ENCODE data around the gene RNF175.

RNF175 gene

DNA sequence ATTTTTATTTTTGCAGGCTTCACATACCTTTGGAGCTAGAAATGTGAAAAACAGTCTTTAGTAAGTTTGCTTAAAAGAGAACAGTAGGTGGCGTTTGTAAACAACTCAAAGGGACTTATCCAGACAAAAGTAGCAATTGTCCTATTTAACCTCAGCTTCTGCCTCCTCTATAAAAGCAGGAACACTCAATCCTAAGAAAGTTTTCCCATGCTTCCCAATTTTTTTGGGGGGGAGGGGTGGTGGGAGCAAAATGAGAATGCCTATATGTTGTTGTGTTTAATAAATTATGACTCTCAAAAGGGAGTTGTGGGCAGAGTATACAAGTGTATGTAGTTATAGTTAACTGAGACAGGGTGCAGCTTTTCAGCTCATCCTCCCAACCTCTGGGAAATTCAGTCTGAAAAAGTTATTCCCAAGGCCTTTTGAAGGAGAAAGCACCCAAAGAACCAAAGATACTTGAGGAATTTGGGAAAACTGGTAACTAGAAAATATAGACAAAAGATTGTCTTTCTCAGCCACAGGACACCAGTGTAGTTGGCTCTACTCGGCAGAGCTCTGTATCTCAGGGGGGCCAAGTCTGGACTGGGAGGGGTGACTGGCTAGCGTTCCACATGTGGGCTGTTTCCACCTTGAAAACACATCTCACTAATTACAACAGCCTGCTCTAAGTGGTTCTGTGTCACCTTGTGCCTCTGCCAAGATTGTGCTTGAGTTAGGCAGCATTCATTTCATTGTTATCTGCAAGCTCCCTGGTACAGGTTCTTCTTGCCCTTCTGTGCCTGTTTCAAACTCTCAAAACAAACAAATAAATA lies 26.3 kb upstream of the RNF175 start:
- no peak for DNase-seq (ENCODE audit: low read depth in 1 of 2, low spot score in 1 of 2)

DNA sequence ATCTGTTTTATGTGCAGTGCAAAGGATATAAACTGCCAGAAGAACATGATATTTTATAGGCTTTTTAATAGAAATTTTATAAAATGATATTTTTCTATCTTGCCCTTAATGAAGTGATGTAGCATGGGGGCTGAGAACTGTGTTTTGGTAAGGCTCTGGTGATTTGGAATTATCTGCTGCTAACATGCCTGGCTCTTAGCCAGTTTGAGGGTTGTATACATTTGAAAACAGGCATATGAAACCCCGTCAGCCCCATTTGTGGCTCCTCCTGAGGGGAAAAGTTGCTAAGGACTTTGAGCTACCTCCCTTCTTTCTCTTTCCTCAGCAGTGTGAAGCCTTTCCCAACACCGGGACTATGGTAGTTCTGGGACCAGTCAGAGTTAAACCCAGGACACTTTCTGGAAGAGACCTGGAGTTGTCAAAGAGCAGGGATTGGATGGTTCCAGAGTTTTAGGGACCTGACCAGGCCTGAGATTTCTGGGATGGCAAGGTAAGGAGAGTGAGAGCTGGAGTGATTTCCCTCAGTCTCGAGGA lies 24.4 kb upstream of the RNF175 start:
- no peak for DNase-seq (ENCODE audit: low read depth in 1 of 2, low spot score in 1 of 2)

DNA sequence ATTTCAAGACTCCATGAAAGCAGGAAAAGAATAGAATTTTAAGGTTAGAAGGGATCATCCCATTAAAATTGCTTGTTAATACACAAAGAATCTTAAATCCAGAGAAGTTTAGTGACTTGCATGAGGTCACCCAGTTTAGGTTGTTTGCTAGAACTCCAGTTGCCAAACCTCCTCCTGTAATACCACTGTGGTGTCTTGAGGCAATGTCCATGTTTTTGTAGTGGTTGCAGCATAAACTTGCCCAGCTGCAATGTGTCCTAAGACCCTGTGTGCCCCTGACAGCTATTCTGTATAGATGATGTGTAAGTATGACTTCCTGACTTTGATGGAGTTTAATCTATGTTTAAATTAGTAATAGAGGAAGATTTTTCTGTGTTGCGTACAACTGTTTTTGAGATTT lies 22.8 kb upstream of the RNF175 start:
- DNase-seq (ENCODE audit: low read depth in 1 of 2, low spot score in 1 of 2) = no peak

DNA sequence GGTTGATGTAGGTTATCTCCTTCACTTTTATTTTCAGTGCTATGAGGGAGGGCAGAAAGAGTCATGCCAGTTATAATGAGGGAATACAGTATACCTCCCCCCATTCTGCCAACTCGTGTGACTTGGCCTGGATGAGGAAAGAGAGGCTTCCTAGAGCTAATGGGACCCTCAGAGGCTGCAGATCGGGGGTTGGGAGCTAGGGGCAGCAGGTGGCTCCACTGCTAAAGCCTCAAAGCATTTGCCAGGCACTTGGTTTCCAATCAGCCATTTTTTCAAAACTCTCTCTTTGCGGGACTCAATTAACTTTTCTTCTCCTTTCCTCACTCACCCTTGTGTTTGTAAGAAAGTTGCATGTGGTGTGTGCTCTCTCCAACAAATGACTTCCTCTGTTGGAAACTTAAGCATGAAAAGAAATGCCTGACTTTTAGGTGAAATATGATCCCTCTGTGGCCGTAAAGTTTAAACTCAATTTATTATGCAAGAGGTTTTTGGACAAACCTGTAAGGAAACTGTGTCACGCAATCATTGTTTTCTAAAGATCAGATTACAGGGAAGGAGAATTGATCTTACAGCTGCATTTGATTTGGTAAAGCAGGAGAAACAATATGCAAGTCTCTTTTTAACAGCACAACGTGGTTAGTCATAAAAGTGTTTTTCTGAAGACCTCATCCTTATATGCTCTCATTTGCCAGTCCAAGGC lies 22.0 kb upstream of the RNF175 start:
- no peak for DNase-seq (ENCODE audit: low read depth in 1 of 2, low spot score in 1 of 2)

DNA sequence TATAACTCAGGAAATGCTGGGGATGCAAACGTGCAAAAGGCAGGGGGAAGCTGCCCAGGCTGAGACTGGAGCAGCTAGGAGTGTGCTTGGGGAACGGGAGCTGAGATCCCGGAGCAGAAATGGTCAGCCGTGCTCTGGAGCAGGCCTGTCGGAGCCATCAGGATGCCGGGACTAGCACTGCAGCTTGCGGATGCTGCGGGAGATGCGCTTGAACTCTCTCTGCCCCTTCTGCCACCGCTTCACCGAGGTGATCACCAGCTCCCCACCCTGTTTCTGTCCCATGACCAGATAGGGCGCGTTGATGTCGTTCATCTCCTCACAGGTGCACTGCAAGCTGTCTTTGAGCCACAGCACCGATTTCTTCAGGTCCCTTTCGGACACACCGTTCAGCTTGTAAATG lies 21.5 kb upstream of the RNF175 start:
- DNase-seq (ENCODE audit: low read depth in 1 of 2, low spot score in 1 of 2) = no peak

DNA sequence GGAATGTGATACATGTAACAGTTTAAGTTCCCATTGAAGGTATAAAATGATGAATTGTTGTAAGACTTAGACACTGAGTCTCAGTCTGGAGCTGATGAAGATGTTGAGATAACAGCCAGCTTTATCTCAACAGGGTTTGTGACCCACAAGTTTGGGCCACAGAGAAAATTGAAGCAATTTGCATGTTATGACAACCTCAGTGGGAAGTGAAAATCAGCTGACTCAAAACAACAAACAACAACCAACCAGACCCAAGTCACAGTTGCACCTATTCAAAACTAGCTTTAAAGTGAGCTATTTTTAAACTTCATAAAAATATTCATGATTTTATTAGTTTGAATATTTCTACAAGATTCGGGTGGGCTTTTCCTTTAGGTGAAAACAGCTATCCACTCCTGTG lies 21.1 kb upstream of the RNF175 start:
- DNase-seq (ENCODE audit: low read depth in 1 of 2, low spot score in 1 of 2) = no peak

DNA sequence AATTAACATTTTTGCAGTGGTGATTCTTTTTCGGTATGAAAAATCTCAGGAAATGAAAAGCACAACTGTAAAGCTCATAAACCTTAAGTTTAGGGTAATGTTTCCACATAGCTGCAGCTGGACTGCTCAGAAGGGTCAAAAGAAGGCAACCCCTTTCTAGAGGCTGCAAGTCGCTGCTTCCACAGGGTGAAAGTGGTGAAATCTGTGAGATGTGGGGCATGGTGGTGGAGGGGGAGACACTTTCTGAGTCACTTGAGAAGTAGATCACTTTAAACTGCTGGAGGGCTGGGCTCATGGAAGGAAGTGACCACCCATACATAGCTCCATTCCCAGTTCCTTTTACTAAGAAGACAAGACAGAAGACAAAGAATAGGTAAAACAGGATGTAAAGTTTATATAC lies 20.4 kb upstream of the RNF175 start:
- DNase-seq (ENCODE audit: low read depth in 1 of 2, low spot score in 1 of 2) = no peak

DNA sequence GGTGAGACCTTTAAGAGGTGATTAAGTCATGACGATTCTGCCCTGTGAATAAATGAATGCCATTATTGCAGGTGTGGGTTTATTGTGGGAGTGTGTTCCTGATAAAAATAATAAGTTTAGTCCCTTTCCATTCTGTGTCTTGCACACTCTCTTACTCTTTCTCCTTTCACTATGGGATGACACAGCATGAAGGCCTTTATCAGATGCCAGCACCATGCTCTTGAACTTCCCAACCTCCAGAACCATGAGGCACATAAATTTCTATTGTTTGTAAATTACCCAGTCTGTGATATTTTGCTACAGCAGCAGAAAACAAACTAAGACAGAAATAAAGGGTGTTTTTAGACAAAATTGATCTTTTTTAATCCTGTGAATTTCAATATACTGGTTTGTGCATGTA lies 18.6 kb upstream of the RNF175 start:
- DNase-seq (ENCODE audit: low read depth in 1 of 2, low spot score in 1 of 2) = no peak

DNA sequence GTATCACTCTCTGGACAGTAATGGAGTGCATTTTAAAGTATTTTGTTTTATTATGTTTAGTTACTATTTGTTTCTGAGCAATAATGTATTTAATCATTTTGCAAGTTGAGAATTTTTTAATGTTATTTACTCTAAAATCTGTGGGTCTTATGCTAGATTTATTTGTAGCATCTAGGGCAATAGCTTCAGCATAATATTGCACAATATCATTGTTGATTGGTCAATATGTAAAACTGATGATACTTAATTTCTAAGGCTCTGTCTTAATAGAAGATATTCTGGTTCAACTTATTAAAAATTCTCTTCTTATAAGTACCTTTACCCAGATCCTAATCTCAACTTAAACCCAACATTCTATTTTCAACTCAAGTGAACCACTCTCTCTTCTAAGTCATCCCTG lies 17.6 kb upstream of the RNF175 start:
- no peak for DNase-seq (ENCODE audit: low read depth in 1 of 2, low spot score in 1 of 2)

DNA sequence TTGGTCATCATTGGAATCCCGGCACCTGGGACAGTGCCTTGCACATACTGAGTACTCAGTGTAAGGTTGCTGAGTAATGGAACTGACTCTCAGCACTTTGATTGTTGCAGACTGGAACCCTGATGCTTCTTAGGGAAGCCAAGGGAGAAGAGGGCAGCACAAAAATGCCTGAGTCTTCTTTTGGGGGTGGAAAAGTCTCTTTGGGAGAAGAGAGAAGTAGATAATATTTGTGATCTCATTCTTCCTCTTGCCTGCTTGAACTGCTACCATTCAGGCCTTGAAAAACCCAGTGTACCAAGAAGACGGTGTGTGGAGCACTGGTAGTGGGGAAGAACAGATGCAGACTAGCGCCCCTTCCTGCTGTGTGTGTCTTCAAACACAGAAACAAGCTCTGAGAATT lies 16.8 kb upstream of the RNF175 start:
- no peak for DNase-seq (ENCODE audit: low read depth in 1 of 2, low spot score in 1 of 2)

DNA sequence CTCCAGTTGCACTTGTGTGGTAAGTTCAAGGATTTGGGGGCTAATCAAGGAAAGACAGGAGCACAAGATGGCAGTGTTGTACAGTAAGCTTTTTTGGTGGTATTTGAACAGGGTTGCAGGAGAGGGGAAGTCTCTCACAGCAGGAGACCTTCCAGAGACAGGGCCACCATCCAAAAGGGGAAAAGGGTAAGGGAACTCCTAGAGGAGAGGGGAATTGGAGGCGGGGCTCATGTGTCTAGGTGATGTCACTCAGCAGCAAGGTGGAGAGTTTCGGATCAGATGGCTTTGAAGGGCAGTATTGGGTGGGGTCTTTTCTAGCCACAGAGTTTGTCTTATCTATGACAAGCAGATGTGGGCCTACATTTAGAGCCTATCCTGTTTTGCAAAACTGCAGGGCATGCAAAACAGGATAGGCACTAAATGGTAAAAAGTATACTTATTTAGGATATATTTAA lies 13.4 kb upstream of the RNF175 start:
- no peak for DNase-seq (ENCODE audit: low read depth in 1 of 2, low spot score in 1 of 2)

DNA sequence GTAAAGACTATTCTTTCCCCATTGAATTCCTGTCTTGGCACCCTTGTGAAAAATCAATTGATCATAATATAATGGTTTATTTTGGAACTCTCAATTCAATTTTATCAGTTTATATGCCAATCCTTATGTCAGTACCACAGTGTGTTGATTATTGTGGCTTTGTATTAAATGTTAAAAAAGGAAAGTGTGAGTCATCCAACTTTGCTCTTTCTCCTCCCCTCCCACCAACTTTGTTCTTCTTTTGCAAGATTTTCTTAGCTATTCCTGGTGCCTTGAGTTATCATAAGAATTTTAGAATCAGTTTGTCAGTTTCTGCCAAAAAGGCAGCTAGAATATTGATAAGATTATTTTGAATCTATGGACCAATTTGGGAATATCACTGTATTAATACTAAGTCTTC lies 11.2 kb upstream of the RNF175 start:
- DNase-seq (ENCODE audit: low read depth in 1 of 2, low spot score in 1 of 2) = no peak

DNA sequence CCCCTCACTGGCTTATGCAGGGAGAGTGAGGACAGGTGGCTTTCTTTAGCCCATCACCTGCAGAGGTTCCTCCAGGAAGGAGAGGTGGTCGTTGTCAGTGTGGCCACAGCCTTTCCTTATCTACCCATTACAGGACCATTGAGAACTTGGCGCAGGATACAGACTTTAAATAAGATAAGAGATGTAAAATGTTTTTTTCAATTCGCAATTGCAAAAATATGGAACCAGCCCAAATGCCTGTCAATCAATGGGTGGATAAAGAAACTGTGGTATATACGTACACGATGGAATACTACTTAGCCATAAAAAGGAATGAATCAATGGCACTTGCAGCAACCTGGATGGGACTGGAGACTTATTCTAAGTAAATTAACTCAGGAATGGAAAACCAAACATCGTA lies 6.9 kb upstream of the RNF175 start:
- DNase-seq (ENCODE audit: low read depth in 1 of 2, low spot score in 1 of 2) = no peak

DNA sequence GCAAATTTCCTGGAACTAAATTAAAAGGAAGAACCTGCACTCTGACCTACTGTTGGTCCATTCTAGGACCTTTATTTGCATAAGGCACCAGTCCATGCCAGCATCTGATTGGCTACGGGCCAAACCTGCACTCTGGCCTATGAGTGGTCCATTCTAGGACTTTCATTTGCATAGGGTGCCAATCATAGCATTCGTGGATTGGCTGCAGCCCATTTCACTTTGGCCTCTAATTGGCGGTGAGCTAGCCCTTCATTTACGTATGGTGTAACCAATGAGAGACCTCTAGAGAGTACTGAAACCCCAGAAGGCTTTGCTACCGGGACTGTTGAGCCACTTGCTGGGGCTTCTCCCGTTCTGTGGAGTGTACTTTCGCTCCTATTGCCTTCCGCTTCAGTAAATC lies 6.1 kb upstream of the RNF175 start:
- DNase-seq (ENCODE audit: low read depth in 1 of 2, low spot score in 1 of 2) = no peak

DNA sequence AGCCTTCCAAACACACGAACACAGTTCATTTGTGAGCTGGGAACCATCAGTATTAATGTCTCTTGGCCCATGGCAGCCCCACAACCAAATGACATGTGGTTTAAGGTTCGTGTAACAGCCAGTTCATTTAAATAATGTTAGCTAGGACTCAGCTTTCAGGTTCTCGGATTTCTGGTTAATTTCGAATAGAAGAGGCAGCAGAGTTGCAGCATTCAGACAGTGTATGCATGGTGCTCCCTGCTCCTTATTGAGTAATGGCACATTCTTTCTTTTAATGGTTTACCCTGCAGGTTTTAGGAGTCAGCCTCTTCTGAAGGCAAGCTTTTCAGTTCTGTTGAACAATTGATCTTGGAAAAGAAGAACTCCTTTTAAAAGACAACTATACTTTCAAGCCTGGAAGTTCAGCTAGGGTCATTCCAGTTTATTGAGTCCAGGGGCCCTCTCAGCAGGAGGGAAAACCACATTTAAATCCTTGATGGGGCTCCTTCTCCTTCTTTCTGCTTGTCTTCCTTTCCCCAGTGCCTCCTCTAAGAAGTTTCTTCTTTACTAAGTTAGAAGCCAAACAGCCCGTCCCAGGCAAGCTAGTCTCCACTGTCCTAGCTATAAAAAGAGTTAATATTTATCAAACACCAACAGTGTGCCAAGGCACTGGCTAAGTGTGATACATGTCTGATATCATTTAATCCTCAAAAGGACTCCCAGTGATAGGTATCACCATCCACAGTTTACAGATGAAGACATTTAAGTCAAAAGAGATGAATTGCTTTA lies 5.0 kb upstream of the RNF175 start:
- DNase-seq (ENCODE audit: low read depth in 1 of 2, low spot score in 1 of 2) = no peak

DNA sequence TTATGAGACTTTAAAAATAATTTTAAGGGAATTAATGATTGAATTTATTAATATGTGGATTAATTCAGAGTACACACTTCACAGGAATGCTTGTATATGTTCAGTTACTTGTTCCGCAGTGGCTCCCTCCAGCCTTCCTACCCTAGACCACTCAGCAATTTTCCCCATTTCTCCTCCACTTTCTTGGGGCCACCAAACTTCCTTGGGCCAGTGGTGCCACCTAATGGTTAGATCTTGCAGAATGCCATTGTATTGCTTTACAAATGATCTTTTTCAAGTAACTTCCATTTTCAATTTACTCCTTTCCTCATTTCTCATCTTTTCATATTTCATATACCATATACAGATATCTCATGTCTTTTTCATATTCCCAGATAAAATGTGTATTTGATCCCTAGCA lies 3.6 kb upstream of the RNF175 start:
- DNase-seq (ENCODE audit: low read depth in 1 of 2, low spot score in 1 of 2) = no peak

DNA sequence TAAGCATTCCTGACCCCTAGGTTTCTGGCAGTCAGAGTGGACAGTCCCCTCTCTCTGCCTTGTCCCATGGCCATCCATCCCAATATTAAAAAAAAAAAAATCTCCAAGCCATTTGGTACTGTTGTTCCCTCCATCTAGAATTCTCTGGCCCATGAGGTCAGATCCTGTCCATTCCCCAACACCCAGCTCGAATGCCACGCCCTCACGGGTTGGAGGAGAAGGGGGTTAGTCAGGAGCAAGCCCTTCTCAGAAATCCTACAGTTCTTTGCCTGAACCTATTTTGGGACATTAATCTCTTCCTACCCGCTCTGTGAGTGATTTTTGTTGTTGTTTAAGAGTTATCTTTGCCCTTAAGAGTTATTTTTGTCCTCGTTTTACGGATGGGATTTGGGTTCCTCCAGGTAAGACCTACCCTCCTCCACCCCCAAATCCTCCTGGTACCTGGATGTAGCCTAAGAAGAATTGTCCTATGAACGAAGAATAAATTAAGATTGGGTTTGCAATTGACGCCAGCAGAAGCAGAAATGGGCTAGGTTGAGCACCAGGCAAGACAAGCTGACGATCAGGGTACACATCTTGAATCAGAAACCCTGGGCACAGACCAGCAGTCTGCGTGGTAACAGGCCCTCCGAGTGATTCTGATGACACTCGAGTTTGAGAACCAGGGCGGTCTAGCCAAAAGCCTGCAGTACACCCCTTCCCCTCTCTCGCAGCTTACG lies 977 bp downstream of the RNF175 start:
- DNase-seq (ENCODE audit: low read depth in 1 of 2, low spot score in 1 of 2) = no peak

DNA sequence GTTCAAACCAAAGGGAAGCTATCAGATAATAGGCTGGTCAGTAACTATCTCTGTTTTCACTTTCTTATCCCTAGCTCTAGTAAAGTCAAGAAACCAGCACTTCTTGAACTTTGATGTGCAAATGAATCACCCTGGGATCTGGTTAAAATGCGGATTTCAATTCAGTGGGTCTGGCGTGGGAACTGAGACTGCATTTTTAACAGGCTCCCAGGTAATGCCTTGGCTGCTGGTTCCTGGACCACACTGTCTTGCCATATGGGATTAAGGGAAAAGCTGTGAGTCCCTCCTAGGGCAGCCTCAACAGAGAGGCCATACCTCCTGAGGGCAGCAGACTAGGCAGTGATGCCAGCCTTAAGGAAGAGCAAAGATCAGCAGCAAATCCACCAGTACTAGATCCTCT lies 1.7 kb downstream of the RNF175 start:
- no peak for DNase-seq (ENCODE audit: low read depth in 1 of 2, low spot score in 1 of 2)

DNA sequence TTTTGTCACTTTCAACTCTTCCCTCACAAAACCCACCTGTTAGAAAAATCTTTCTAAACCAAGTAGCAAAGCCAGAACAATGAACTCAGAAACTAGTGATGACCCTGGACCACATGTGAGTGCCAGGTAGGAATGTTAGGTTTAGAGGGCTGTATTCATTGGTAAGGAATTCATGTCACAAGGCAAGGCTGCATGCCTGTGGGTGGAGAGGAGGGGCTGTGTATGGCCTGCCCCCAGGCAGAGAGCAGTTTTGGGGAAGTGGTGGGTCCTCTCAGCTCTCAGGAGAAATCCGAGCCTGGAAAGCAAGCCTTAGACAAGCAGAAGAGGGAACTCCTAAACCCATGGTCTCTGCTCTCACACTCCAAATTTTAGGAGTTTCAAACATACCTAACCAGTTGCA lies 2.4 kb downstream of the RNF175 start:
- no peak for DNase-seq (ENCODE audit: low read depth in 1 of 2, low spot score in 1 of 2)

DNA sequence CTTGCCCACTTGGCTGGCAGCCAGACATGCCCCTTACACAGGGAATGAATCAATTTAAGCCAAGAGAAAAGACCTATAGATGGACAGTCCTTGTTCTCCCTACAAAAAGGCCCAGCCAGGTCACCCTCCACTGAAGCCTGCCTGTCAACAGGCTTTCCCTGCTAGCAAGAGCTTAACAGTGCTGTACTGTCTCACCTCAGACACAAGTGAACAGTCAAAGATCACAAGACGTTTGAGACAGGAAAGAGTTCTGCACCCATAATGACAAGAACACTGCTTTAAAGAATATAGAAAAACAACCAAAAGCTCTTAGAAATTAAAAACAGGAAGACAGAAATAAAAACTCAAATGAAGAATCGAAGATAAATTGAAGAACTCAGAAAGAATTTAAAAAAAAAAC lies 4.6 kb downstream of the RNF175 start:
- DNase-seq (ENCODE audit: low read depth in 1 of 2, low spot score in 1 of 2) = no peak

DNA sequence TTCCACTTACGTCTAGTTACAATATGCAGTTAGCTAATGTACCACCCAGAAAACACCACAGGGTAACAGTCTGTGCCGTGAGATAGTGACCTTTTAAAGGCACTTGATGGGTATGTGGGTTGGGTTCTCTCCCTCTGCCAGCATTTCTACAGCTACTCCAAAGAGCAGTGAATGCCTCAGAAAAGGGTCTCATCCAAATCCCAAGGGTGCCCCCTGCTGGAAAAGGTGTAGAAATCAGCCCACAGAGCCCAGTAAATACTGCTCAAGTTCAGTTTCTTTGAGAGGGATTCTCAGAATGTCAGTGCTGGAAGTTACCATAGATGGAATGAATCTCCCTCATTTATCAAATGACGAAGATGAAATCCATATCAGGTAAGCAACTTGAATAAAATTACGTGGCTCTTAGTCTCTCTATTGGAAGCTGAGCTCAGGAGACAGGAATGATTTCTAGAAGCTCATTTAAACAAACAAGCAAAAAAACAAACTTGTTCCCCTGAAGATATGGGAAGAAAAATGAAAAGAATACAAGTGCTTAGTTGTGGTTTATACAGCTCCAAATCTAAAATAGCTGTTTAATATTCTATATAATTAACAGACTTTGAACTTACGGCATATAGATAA lies 9.5 kb downstream of the RNF175 start:
- peak; percentile 20 to 65 for DNase-seq (ENCODE audit: low read depth in 1 of 2, low spot score in 1 of 2)
